OCI-LY1 (cell line): ENCODE results near the gene FUBP1.

Experiments
- CTCF ChIP-seq: fragments of 200-600 bp; sonication (generic), shearing (Covaris generic); IDR thresholded peaks from 2 replicates; pipeline ENCODE4 v1.5.1; 2017; ENCODE audit warnings: mild to moderate bottlenecking, antibody characterized with exemption, low read length, moderate library complexity, mixed read lengths
- EZH2 ChIP-seq: fragments of 200-600 bp; sonication (generic), shearing (Covaris generic); IDR thresholded peaks from 2 replicates; pipeline ENCODE4 v1.8.0; 2017; ENCODE audit warnings: borderline replicate concordance, mixed run types, mild to moderate bottlenecking, antibody characterized with exemption, low read length, moderate library complexity, mixed read lengths

- TF ChIP-seq CTCF (no peak), EZH2 (no peak)
These were observed 26.0 kb upstream of the FUBP1 start, which contains the start of gene DNAJB4 for GRCh38 chr1:78004719-78005447.
